HG03196 (cell line): Measurements from ENCODE around the gene FIZ1.

Source experiments
- ATAC-seq: cut with Tn5 transposase; IDR thresholded peaks from one replicate; pipeline ENCODE4 v1.9.1; 2021; ENCODE audit not compliant: unreplicated experiment

Gene FIZ1

GRCh38 chr19:55635856-55636440 is 36.6 kb upstream of the FIZ1 start:
- no peak for ATAC-seq

DNA sequence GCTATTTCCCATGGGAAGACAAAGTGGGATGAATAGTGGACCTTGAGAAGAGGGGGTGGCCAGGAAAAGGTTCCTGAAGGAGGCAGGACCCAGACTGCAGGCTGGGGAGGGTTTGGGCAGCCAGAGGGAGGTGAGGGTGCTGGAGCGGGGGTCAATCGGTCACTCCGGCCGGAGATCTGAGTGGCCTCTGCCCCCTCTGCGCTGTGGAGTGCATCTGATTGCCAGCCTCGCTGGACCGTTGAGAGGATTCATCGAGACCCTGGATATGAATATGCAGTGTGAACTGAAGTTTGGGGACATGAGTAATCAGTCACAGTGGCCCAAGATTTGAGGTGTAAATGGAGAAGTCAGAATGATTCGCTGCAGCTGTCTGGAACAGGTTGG is 36.0 kb upstream of the FIZ1 start:
- ATAC-seq: no peak

DNA sequence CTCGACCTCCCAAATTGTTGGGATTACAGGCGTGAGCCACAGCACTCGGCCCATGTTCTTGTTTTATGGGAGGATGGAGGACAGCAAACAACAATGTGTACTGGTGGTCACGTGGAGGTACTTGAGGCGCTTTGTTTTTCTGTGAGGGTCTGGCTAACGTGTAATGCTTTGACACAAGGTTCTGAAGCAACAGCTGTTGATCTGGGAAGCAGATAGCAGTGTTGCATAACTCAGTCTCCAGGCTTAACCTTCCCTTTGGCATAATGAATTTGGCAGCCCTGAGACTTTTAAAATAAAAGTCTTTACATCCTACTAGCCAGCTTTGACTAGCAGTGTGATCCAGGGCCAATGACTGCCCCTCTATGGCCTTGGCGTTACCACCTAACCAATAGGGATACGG is 34.5 kb upstream of the FIZ1 start:
- no peak for ATAC-seq

- ATAC-seq: no peak
Measured at GRCh38 chr19:55632463-55632834, 33.1 kb upstream of the FIZ1 start.

DNA sequence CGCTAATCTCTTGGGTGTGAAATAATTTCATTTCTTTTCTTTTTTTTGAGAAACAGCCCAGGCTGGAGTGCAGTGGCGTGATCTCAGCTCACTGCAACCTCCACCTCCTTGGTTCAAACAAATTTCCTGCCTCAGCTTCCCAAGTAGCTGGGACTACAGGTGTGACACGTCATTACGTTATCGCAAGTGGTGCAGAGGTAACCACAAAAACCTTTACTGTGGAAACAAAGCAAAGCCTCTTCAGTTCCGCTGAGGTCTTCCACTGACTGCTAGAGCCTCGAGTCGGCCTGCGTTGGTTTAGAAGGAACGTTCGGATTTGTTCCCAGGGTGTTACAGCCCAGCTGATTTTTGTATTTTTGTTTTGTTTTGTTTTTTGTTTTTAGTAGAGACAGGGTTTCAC is 27.0 kb upstream of the FIZ1 start:
- ATAC-seq: no peak

DNA sequence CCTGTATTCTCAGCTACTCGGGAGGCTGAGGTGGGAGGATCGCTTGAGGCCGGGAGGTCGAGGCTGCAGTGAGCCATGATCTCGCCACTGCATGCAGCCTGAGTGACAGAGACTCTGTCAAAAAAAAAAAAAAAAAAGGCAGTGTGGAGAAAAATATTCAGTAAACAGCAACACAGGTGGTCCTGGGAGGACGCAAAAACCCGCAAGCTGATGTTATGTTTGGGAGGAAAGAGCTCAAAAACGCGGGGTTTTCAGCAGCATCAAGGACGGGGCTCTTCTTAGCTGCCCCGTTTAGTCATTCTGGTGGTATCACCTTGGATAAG is 25.6 kb upstream of the FIZ1 start:
- no peak for ATAC-seq

DNA sequence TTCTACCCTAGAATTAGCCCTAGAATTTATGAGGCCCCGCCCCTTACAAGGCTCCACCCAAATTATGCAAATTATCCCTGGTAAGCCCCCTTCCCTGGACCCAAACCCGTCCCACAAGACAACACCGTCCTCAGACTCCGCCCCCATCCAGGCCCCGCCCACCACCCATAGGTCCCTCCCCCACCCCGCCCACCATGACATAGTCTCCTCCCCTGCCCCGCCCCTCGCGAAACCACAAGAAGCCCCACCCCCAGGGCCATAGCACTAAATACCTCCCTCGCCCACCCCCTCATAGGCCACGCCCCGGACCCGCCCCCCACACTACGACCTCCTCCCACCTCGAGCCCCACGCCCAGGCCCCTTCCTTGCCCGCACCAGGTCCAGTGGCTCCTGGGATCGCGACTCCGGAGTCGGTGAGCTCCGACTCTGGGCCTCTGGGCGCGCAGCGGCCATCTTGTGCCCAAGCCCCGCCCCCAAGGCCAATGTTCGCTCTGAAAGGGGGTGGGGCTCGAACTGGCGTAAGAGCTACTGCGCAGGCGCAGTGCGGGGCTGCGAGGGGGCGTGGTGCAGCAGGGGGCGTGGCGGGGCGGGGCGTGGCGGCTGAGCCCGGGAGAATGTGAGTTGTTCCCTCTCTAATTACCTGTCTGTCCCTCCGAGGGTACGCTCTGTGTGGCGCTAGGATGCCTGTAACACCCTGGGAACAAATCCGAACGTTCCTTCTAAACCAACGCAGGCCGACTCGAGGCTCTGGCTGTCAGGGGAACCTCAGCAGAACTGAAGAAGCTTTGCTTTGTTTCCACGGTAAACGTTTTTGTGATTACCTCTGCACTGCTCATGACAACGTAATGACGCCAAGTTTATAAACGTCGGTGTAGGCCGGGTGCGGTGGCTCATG is 25.0 kb upstream of the FIZ1 start, which contains the start of gene ZNF784:
ZNF784 (minus strand) TSS at position 458 of the 895 bp plus-strand sequence; CDS start at position 453, 5 bp downstream.
- no peak for ATAC-seq

GRCh38 chr19:55623561-55623960 is 24.2 kb upstream of the FIZ1 start:
- no peak for ATAC-seq

GRCh38 chr19:55623130-55623529 is 23.8 kb upstream of the FIZ1 start:
- ATAC-seq: no peak

- ATAC-seq: no peak
Measured at GRCh38 chr19:55622242-55622969, 23.1 kb upstream of the FIZ1 start.

- ATAC-seq: no peak
Measured at GRCh38 chr19:55621673-55622231, 22.4 kb upstream of the FIZ1 start.

GRCh38 chr19:55621205-55621672 is 21.9 kb upstream of the FIZ1 start:
- no peak for ATAC-seq

DNA sequence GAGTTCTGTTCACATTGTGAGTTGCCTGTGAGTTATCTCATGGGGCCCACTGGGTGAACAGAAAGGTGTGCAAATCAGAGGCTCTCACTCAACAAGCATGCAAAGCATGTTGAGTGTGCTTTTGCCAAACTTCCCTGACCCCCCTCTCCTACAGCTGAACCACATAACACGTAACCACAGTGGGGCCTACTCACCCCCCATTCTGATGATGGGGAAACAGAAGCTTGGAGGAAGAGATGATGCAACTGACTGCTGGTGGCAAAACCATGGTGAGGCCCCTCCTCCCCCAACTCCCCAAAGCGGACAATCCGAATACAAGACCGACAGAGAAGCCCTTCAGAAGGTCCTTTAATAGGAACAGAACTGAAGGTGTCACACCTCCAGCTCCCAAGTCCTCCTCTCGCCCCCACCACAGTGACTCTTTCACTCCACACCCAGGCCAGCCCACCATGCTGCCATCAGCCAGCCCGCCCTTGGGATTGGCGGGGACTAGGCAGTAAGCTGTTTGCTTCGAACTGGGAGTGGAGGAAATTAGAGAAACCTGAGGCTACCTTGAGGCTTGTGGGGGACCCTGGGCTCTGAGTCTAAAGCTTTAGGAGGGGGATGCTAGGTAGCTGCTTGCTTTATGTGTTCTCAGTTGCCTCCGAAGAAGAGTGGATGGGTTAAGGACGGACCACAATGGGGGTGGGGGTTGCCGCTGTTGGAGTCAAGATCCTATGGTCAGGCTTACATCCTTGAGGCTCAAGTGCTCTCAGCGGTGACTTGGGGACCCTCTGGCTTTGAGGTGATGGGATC is 21.3 kb upstream of the FIZ1 start:
- ATAC-seq: no peak

DNA sequence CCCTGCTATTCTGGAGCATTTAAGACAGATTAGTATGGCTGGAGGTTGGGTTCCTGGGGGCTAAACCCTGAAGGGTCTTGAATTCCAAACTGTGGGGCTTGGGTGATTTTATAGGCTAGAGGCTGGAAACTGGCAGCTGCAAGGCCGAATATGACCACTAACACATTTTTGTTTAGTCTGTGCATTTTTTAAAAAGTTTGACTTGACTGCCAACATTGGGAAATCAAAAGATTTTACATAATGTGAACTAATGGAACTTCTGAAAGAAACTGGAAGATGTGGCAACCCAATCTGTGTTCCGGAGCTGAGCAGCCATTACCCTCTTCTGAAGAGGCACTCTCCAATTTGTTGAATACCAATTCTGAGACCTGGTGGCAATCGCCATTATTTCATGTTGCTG is 20.0 kb upstream of the FIZ1 start:
- ATAC-seq: no peak

DNA sequence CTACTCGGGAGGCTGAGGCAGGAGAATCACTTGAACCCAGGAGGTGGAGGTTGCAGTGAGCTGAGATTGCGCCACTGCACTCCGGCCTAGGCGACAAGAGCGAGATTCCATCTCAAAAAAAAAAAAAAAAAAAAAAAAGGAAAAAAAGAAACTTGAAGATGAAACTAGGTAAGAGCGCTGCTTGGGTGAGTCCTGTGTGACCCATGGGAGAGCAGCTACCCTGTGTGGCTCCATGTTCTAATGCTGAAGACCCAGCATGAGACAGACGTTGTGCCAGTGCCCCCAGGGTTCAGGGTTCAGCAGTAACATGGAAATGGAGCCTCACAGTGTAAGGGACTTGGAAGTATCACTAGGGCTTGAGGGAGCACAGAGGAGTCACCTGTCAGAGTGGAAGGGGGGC is 19.1 kb upstream of the FIZ1 start:
- no peak for ATAC-seq

- ATAC-seq: no peak
Measured at GRCh38 chr19:55617426-55617825, 18.1 kb upstream of the FIZ1 start.

GRCh38 chr19:55616395-55616875 is 17.1 kb upstream of the FIZ1 start:
- no peak for ATAC-seq

DNA sequence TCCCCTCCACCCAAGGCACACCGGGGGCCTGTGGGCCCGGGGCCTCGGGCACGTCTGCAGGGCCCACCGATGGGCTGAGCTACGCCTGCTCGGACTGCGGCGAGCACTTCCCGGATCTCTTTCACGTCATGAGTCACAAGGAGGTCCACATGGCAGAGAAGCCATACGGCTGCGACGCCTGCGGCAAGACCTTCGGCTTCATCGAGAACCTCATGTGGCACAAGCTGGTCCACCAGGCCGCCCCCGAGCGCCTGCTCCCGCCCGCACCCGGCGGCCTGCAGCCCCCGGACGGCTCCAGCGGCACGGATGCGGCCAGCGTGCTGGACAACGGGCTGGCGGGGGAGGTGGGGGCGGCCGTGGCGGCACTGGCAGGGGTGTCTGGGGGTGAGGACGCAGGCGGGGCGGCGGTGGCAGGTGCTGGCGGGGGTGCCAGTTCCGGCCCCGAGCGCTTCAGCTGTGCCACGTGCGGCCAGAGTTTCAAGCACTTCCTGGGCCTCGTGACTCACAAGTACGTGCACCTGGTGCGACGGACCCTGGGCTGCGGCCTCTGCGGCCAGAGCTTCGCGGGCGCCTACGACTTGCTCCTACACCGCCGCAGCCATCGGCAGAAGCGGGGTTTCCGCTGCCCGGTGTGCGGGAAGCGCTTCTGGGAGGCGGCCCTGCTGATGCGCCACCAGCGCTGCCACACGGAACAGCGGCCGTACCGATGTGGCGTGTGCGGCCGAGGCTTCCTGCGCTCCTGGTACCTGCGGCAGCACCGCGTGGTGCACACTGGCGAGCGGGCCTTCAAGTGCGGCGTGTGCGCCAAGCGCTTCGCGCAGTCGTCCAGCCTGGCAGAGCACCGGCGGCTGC is 16.5 kb upstream of the FIZ1 start:
- no peak for ATAC-seq

- no peak for ATAC-seq
Measured at GRCh38 chr19:55614711-55615542, 15.6 kb upstream of the FIZ1 start.
